Measurements from ENCODE around the gene CDT1.

Gene CDT1

GRCh38 chr16:88814144-88814502 lies 10.5 kb downstream of the CDT1 start:
- H3K4me2 ChIP-seq (ENCODE audit: low read length): no peak overlapping the region
- H3K27ac ChIP-seq (ENCODE audit: low read depth, low read length, poor library complexity, severe bottlenecking): no peak overlapping the region
- no peaks in the 10 kb centered on the region for H4K20me1 ChIP-seq (ENCODE audit: insufficient read depth, low read length)
- H3K4me1 ChIP-seq (ENCODE audit: insufficient read depth, low read length, severe bottlenecking): peaks cover 21% of the 10 kb centered on the region
- H3K9ac ChIP-seq (ENCODE audit: low read length): no peak overlapping the region
- H3K79me2 ChIP-seq (ENCODE audit: insufficient read depth, low read length): no peaks in the 10 kb centered on the region
- H2AFZ ChIP-seq (ENCODE audit: low read length): no peak overlapping the region
- H3K27me3 ChIP-seq (ENCODE audit: insufficient read depth, low read length): peaks cover 7% of the 10 kb centered on the region; the same call in 1 of the 2 replicates
- peaks cover 13% of the 10 kb centered on the region for H3K36me3 ChIP-seq (ENCODE audit: insufficient read depth, low read length)
- H3K9me2 ChIP-seq (ENCODE audit: low read depth, low read length): no peaks in the 10 kb centered on the region
- H3K9me3 ChIP-seq (ENCODE audit: low read length): 0 out of 2 replicates have a peak, but pooled peaks cover 6% of the 10 kb centered on the region
- TF ChIP-seq CTCF (IDR thresholded peaks at IDR 0.05; ENCODE audit: low read length): no peak
- TF ChIP-seq EZH2 (IDR thresholded peaks at IDR 0.05; ENCODE audit: borderline replicate concordance, low read length): no peak
- no peak overlapping the region for H3K4me3 ChIP-seq (ENCODE audit: low read depth, low read length, poor library complexity, severe bottlenecking)
- peaks cover 1% of the 10 kb centered on the region; the same call in 1 of the 2 replicates for H3F3A ChIP-seq (ENCODE audit: insufficient read depth, low read length)

GRCh38 chr16:88815227-88815626 lies 11.6 kb downstream of the CDT1 start:
- Histone ChIP-seq H3K27me3 (ENCODE audit: insufficient read depth, low read length) (peaks cover 7% of the 10 kb centered on the region; the same call in 1 of the 2 replicates), H3F3A (ENCODE audit: insufficient read depth, low read length) (no peaks in the 10 kb centered on the region), H4K20me1 (ENCODE audit: insufficient read depth, low read length) (no peaks in the 10 kb centered on the region), H3K27ac (ENCODE audit: low read depth, low read length, poor library complexity, severe bottlenecking) (no peak overlapping the region), H3K4me1 (ENCODE audit: insufficient read depth, low read length, severe bottlenecking) (peaks cover 12% of the 10 kb centered on the region), H3K9me3 (ENCODE audit: low read length) (0 out of 2 replicates have a peak, but pooled peaks cover 6% of the 10 kb centered on the region), H2AFZ (ENCODE audit: low read length) (no peak overlapping the region), H3K9ac (ENCODE audit: low read length) (no peak overlapping the region), H3K79me2 (ENCODE audit: insufficient read depth, low read length) (no peaks in the 10 kb centered on the region), H3K4me2 (ENCODE audit: low read length) (no peak overlapping the region), H3K4me3 (ENCODE audit: low read depth, low read length, poor library complexity, severe bottlenecking) (no peak overlapping the region), H3K36me3 (ENCODE audit: insufficient read depth, low read length) (peaks cover 2% of the 10 kb centered on the region), H3K9me2 (ENCODE audit: low read depth, low read length) (no peaks in the 10 kb centered on the region)
- TF ChIP-seq EZH2 (IDR thresholded peaks at IDR 0.05; ENCODE audit: borderline replicate concordance, low read length): no peak
- TF ChIP-seq CTCF (IDR thresholded peaks at IDR 0.05; ENCODE audit: low read length): no peak

- 0 out of 2 replicates have a peak, but pooled peaks cover 6% of the 10 kb centered on the region for H3K9me3 ChIP-seq (ENCODE audit: low read length)
- no peaks in the 10 kb centered on the region for H3K79me2 ChIP-seq (ENCODE audit: insufficient read depth, low read length)
- peak; percentile 93 for TF ChIP-seq CTCF (IDR thresholded peaks at IDR 0.05; ENCODE audit: low read length)
- no peak for TF ChIP-seq EZH2 (IDR thresholded peaks at IDR 0.05; ENCODE audit: borderline replicate concordance, low read length)
- no peaks in the 10 kb centered on the region for H3F3A ChIP-seq (ENCODE audit: insufficient read depth, low read length)
- H4K20me1 ChIP-seq (ENCODE audit: insufficient read depth, low read length): no peaks in the 10 kb centered on the region
- no peak overlapping the region for H3K9ac ChIP-seq (ENCODE audit: low read length)
- no peaks in the 10 kb centered on the region for H3K9me2 ChIP-seq (ENCODE audit: low read depth, low read length)
- H2AFZ ChIP-seq (ENCODE audit: low read length): no peak overlapping the region
- H3K4me1 ChIP-seq (ENCODE audit: insufficient read depth, low read length, severe bottlenecking): peaks cover 4% of the 10 kb centered on the region
- H3K4me2 ChIP-seq (ENCODE audit: low read length): no peak overlapping the region
- peaks cover 7% of the 10 kb centered on the region; the same call in 1 of the 2 replicates for H3K27me3 ChIP-seq (ENCODE audit: insufficient read depth, low read length)
- H3K4me3 ChIP-seq (ENCODE audit: low read depth, low read length, poor library complexity, severe bottlenecking): no peak overlapping the region
- no peaks in the 10 kb centered on the region; the same call in 1 of the 2 replicates for H3K36me3 ChIP-seq (ENCODE audit: insufficient read depth, low read length)
- H3K27ac ChIP-seq (ENCODE audit: low read depth, low read length, poor library complexity, severe bottlenecking): no peak overlapping the region
Observed at GRCh38 chr16:88815901-88816589, 12.5 kb downstream of the CDT1 start.
